ENCODE measurements around the gene OR2H2. TPM values are rescaled to one million over a fixed set of nuclear protein-coding genes. Genes with fewer than 3 reads are reported as not detected.

OR2H2 gene
- not detected in 2 replicates for total RNA-seq

DNA sequence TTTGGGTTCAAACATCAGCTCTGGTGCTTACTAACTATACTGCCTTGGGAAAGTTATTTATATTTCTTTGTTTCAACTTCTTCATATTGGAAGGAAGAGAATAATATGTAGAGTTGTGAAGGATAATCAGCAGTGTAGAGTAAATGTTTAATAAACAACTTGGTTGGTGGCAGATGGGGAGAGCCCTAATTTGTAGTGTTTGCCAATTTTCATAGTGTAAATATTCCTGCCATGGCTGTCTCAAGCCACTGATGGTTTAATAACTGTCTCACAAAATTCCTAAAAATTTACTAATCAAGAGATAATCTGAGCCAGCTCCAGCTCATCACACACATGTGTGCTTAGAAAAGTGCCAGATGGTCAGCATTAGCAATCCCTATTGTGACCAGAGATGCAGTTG, at the start of gene OR2H2:
TSS of gene OR2H2 (plus strand) at position 301 of the 400 bp plus-strand sequence. CDS start 2,824 bp downstream, outside the sequence.

DNA sequence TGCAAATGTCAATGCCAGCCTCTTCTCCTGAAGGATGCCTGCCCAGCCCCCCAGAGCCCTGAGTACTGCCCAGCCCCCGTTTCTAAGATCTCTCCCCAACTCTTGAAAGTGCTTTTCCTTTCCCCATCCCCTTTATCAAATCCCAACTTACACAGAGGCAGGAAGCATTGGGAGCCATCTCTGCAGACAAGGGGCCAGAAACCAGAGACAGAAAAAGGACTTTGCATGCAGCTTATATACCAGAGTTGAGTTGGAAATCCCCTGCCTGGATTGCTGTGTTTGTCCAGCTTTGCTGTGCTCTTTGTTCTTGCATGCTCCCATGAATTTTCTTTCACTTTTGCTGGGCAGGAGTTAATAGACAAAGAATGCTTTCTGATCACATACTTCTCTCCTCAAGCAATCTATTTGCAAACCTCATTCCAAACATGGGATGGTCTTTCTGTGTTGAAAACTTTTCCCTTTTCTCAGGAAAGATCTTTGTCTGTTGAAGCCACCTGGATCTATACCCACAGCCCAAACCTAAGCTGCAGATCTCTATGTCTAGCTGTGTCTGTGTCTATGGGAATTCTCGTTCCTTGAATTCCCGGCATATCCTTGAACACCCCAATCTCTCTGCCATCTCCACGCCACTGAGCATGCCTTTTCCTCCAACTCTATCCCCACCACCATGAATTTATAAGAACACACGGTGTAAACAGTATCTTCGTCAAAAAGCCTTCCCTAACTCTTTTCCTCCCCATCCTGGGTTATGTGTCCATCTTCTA, 25.2 kb upstream of the OR2H2 start, which contains the start of gene UBD:
TSS of gene UBD (minus strand) at position 209 of the 764 bp plus-strand sequence. CDS start at position 178, 31 bp downstream.

DNA sequence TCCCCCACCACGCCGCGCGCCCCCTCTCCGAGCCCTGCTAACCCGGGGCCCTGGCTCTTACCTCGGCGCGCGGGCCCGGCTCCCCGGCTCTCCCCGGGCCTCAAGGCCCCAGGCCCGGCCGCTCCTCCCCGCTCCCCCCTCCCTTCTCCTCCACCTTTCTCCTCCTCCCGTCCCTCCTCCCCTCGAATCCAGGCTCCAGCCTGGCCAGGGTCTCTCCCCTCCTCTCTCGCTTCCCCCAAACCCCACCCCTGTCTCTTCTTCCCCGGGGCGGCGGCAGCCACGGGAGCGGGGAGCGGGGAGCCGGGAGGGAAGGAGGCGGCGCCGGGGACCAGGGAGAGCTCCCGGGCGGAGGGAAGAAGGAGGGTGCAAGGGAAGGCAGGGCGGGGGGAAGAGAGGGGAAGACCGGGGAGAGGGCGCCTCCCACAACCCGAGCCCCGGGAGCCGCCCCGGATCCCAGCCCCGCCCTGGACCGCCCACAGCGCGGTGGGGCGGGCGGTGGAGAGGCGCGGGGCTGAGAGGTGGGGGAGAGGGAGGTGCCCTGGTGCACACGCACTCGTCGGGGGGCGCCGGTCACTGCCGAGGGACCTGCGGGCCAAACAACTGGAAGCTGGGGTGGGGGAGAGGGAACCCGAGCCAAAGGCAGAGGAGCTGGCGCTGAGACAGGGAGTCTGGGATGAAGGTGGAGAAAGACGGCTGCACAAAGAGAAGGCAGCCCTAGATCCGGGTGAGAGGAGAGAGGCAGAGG, 48.0 kb downstream of the OR2H2 start, which contains the start of gene GABBR1:
TSS of gene GABBR1 (minus strand) at position 395 of the 745 bp plus-strand sequence. CDS start 798 bp downstream, outside the sequence.

Other genes starting within 250 kb of the OR2H2 start
- not detected in 2 replicates for gene OR5V1, start 216.3 kb upstream of the OR2H2 start, total RNA-seq
- gene OR12D3, start 209.8 kb upstream of the OR2H2 start, total RNA-seq, result not detected in 2 replicates
- not detected in 2 replicates for gene OR12D2, start 189.5 kb upstream of the OR2H2 start, total RNA-seq
- not detected in 2 replicates for gene OR12D1, start 170.2 kb upstream of the OR2H2 start, total RNA-seq
- gene OR10C1, start 145.8 kb upstream of the OR2H2 start, total RNA-seq, result not detected in 2 replicates
- gene OR11A1, start 128.1 kb upstream of the OR2H2 start, total RNA-seq, result not detected in 2 replicates
- gene OR2H1, start 128.0 kb upstream of the OR2H2 start, total RNA-seq, result not detected in 2 replicates
- gene MAS1L, start 97.2 kb upstream of the OR2H2 start, total RNA-seq, result not detected in 2 replicates
- gene UBD, start 25.4 kb upstream of the OR2H2 start, total RNA-seq, result not detected in 2 replicates
- gene GABBR1, start 48.1 kb downstream of the OR2H2 start, total RNA-seq, result 6.2 and 13.0 TPM in 2 replicates
- gene MOG, start 72.0 kb downstream of the OR2H2 start, total RNA-seq, result not detected in 2 replicates
- gene ZFP57, start 96.0 kb downstream of the OR2H2 start, total RNA-seq, result under 0.01 and 4.2 TPM in 2 replicates
- 12.5 and 14.0 TPM in 2 replicates for gene HLA-F, start 138.3 kb downstream of the OR2H2 start, total RNA-seq
- 2.9 and 9.9 TPM in 2 replicates for gene HLA-G, start 242.7 kb downstream of the OR2H2 start, total RNA-seq